PFSK-1 (cell line): ENCODE measurements around the gene PLEKHG4B.

ENCODE experiments used
- FOXP2 ChIP-seq: optimal IDR thresholded peaks from 2 replicates; pipeline ENCODE3; 2011; ENCODE audit warnings: borderline replicate concordance, control low read depth, inconsistent platforms; ENCODE audit not compliant: insufficient read depth; ENCODE audit errors: extremely low read length, extremely low read depth
- POLR2AphosphoS5 ChIP-seq: IDR thresholded peaks from 2 replicates; pipeline ENCODE4 v1.6.1; 2012; ENCODE audit warnings: low read depth, mild to moderate bottlenecking, control low read depth, low read length, moderate library complexity
- REST ChIP-seq, 2 experiments: IDR thresholded peaks; 2 replicates each; pipeline versions ENCODE4 v1.6.1 to v1.8.0; 2011 to 2012; ENCODE audit warnings: low read depth in 2 of 2, low read length in 2 of 2, control low read depth in 1 of 2, inconsistent platforms in 1 of 2, mild to moderate bottlenecking in 1 of 2, moderate library complexity in 1 of 2; ENCODE audit not compliant: insufficient read depth in 1 of 2
- SIN3A ChIP-seq: IDR thresholded peaks from 2 replicates; pipeline ENCODE4 v1.6.1; 2012; ENCODE audit warnings: mild to moderate bottlenecking, low read length, moderate library complexity, borderline replicate concordance; ENCODE audit not compliant: insufficient read depth
- TAF1 ChIP-seq: IDR thresholded peaks from 2 replicates; pipeline ENCODE4 v1.6.1; 2012; ENCODE audit warnings: low read length, control low read depth, borderline replicate concordance; ENCODE audit not compliant: insufficient read depth

Gene PLEKHG4B

GRCh38 chr5:194102-194501 is 102.1 kb downstream of the PLEKHG4B start:
- no peak for TF ChIP-seq REST (IDR thresholded peaks at IDR 0.05; ENCODE audit: insufficient read depth in 1 of 2, low read depth in 2 of 2, low read length in 2 of 2)
- TF ChIP-seq SIN3A, result no peak
- no peak for TF ChIP-seq POLR2AphosphoS5
- no peak for TF ChIP-seq TAF1
- TF ChIP-seq FOXP2, result no peak

GRCh38 chr5:194603-195209 is 102.7 kb downstream of the PLEKHG4B start:
- no peak for TF ChIP-seq REST (IDR thresholded peaks at IDR 0.05; ENCODE audit: insufficient read depth in 1 of 2, low read depth in 2 of 2, low read length in 2 of 2)
- no peak for TF ChIP-seq POLR2AphosphoS5
- TF ChIP-seq TAF1, result no peak
- no peak for TF ChIP-seq FOXP2
- TF ChIP-seq SIN3A, result no peak

GRCh38 chr5:195401-196160 is 103.6 kb downstream of the PLEKHG4B start:
- no peak for TF ChIP-seq SIN3A
- TF ChIP-seq POLR2AphosphoS5, result no peak
- no peak for TF ChIP-seq TAF1
- no peak for TF ChIP-seq FOXP2
- no peak for TF ChIP-seq REST (IDR thresholded peaks at IDR 0.05; ENCODE audit: insufficient read depth in 1 of 2, low read depth in 2 of 2, low read length in 2 of 2)

- no peak for TF ChIP-seq SIN3A
- no peak for TF ChIP-seq TAF1
- TF ChIP-seq FOXP2, result no peak
- TF ChIP-seq REST (IDR thresholded peaks at IDR 0.05; ENCODE audit: insufficient read depth in 1 of 2, low read depth in 2 of 2, low read length in 2 of 2), result no peak
- no peak for TF ChIP-seq POLR2AphosphoS5
Observed at GRCh38 chr5:196350-196749, 104.4 kb downstream of the PLEKHG4B start.
